Vagina (tissue), 2 donors: Measurements from ENCODE around the gene DELE1.

Source experiments
- POLR2A ChIP-seq, 2 donors: fragments of 450-650 bp; IDR thresholded peaks; one replicate each; pipeline ENCODE4 v1.6.1; 2017; ENCODE audit warnings: antibody characterized with exemption in 2 of 2, mild to moderate bottlenecking in 2 of 2, moderate library complexity in 2 of 2
- POLR2AphosphoS5 ChIP-seq, 2 donors: sonication (generic); formaldehyde crosslinking; IDR thresholded peaks; one replicate each; pipeline ENCODE4 v1.9.0; 2017; ENCODE audit warnings: antibody characterized with exemption in 2 of 2, mild to moderate bottlenecking in 2 of 2, low read depth in 1 of 2; ENCODE audit not compliant: insufficient read depth in 1 of 2
- TF ChIP-seq, protein P1 (sequence below), 3 experiments: fragments of 450-650 bp in 2 of 3; fragments of 200-600 bp in 1 of 3; sonication (generic) in 1 of 3; IDR thresholded peaks; one replicate each; pipeline ENCODE4 v1.5.1; 2017 to 2019; ENCODE audit warnings: antibody characterized with exemption in 3 of 3, mild to moderate bottlenecking in 2 of 3, moderate library complexity in 2 of 3

DNA sequence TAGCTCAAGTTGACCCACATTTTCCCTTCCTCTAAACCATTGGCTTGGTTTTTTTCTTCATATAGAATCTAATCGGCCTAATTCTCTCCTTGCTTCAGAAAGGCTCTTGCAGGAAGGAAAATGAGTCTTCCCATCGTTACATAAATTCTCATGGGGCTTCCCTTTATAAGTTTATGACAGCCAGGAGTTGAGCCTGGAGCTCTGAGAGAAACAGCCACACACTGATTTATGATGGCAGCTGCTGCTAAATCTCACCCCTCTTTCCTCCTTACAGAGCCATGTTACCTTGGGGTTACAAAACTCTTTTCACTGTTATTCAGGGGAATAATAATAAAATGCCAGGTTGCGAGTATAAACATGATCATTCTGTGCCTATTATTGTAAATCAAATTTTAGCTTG is 40.0 kb downstream of the DELE1 start:
- no peak for TF ChIP-seq POLR2A (IDR thresholded peaks at IDR 0.05)
- TF ChIP-seq, protein P1, sequence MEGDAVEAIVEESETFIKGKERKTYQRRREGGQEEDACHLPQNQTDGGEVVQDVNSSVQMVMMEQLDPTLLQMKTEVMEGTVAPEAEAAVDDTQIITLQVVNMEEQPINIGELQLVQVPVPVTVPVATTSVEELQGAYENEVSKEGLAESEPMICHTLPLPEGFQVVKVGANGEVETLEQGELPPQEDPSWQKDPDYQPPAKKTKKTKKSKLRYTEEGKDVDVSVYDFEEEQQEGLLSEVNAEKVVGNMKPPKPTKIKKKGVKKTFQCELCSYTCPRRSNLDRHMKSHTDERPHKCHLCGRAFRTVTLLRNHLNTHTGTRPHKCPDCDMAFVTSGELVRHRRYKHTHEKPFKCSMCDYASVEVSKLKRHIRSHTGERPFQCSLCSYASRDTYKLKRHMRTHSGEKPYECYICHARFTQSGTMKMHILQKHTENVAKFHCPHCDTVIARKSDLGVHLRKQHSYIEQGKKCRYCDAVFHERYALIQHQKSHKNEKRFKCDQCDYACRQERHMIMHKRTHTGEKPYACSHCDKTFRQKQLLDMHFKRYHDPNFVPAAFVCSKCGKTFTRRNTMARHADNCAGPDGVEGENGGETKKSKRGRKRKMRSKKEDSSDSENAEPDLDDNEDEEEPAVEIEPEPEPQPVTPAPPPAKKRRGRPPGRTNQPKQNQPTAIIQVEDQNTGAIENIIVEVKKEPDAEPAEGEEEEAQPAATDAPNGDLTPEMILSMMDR (IDR thresholded peaks at IDR 0.05), result no peak
- TF ChIP-seq POLR2AphosphoS5 (IDR thresholded peaks at IDR 0.05; ENCODE audit: insufficient read depth in 1 of 2, low read depth in 1 of 2), result no peak
